ENCODE results near the gene FABP2.

GRCh38 chr4:119302073-119302832 lies 19.7 kb downstream of the FABP2 start:
- TF ChIP-seq CTCF (IDR thresholded peaks at IDR 0.05; ENCODE audit: low read length) (no peak), EZH2 (optimal IDR thresholded peaks at IDR 0.05; ENCODE audit: low read depth, low read length) (no peak)

Data from MM.1S (cell line).